Activated CD4-positive, alpha-beta T cell treated with anti-CD3 and anti-CD28 coated beads, Interleukin-2, amount 10 ng/mL, durations not matched to agents 24 days and 14 days (primary cell): ENCODE measurements around the gene RRBP1. TPM values are rescaled to one million over a fixed set of nuclear protein-coding genes. Genes with fewer than 3 reads are reported as not detected.

ENCODE experiments used
- DNase-seq: peaks from one replicate; pipeline ENCODE4 v3.0.0; 2022
- H3K27ac Mint-ChIP-seq: one replicate; pipeline ENCODE4 v1.8.0; 2022; ENCODE audit warnings: mild to moderate bottlenecking, mixed read lengths
- H3K27me3 Mint-ChIP-seq: one replicate; pipeline ENCODE4 v1.8.0; 2022; ENCODE audit warnings: mixed read lengths
- H3K36me3 Mint-ChIP-seq: one replicate; pipeline ENCODE4 v1.8.0; 2022; ENCODE audit warnings: low read depth, mild to moderate bottlenecking, mixed read lengths
- H3K4me1 Mint-ChIP-seq: one replicate; pipeline ENCODE4 v1.8.0; 2021; ENCODE audit warnings: mixed read lengths
- H3K4me3 Mint-ChIP-seq: one replicate; pipeline ENCODE4 v1.8.0; 2022; ENCODE audit warnings: mild to moderate bottlenecking, moderate library complexity, mixed read lengths
- H3K9me3 Mint-ChIP-seq: one replicate; pipeline ENCODE4 v1.8.0; 2021; ENCODE audit warnings: mixed read lengths
- intact Hi-C: fragments of 100-400 bp; cut with micrococcal nuclease; formaldehyde crosslinking; loops from one replicate; pipeline ENCODE4 v1.15.1; 2023
- total RNA-seq: library from RNA; stranded (reverse); gene quantifications from 2 replicates; pipeline ENCODE4 v1.2.3, GENCODE V29; 2022

RRBP1 gene
- total RNA-seq: 47.5 and 49.9 TPM in 2 replicates

- Mint-ChIP-seq H3K27me3 (peaks cover 39% of the 10 kb centered on the region), H3K27ac (peak within 1 kb of the TSS; percentile 92), H3K4me3 (peak within 1 kb of the TSS; percentile 90), H3K4me1 (peaks cover 19% of the 10 kb centered on the region), H3K36me3 (peaks cover 9% of the 10 kb centered on the region), H3K9me3 (no peaks in the 10 kb centered on the region)
- intact Hi-C loops: loop anchor here (1.0 to 10.0 kb wide), 11 partner anchors 115 to 1110 kb away; partner anchors contain the start of genes DTD1, KAT14, MGME1 and PET117
- DNase-seq: peak; percentile 99
Observed at GRCh38 chr20:17682103-17682888, at the start of gene RRBP1. Gene RRBP1 (minus strand): TSS chr20:17682242. CDS start chr20:17660507, 21,735 bp downstream.

GRCh38 chr20:17731233-17731632 lies 49.2 kb upstream of the RRBP1 start:
- Mint-ChIP-seq H3K36me3 (no peaks in the 10 kb centered on the region), H3K27me3 (no peaks in the 10 kb centered on the region), H3K27ac (no peak overlapping the region), H3K4me1 (no peaks in the 10 kb centered on the region), H3K4me3 (no peak overlapping the region), H3K9me3 (no peaks in the 10 kb centered on the region)
- DNase-seq: no peak
- intact Hi-C loops: no loop called here

- H3K27me3 Mint-ChIP-seq: peaks cover under 1% of the 10 kb centered on the region
- H3K4me1 Mint-ChIP-seq: no peaks in the 10 kb centered on the region
- no peak overlapping the region for H3K27ac Mint-ChIP-seq
- no peak overlapping the region for H3K4me3 Mint-ChIP-seq
- no peaks in the 10 kb centered on the region for H3K36me3 Mint-ChIP-seq
- intact Hi-C loops: no loop called here
- H3K9me3 Mint-ChIP-seq: no peaks in the 10 kb centered on the region
- no peak for DNase-seq
Observed at GRCh38 chr20:17730071-17730470, 48.0 kb upstream of the RRBP1 start.

GRCh38 chr20:17728074-17728473 lies 46.0 kb upstream of the RRBP1 start:
- H3K36me3 Mint-ChIP-seq: no peaks in the 10 kb centered on the region
- intact Hi-C loops: no loop called here
- no peaks in the 10 kb centered on the region for H3K9me3 Mint-ChIP-seq
- peaks cover 5% of the 10 kb centered on the region for H3K27me3 Mint-ChIP-seq
- H3K4me1 Mint-ChIP-seq: no peaks in the 10 kb centered on the region
- no peak overlapping the region for H3K4me3 Mint-ChIP-seq
- no peak overlapping the region for H3K27ac Mint-ChIP-seq
- no peak for DNase-seq

- no peaks in the 10 kb centered on the region for H3K9me3 Mint-ChIP-seq
- DNase-seq: no peak
- no peak overlapping the region for H3K27ac Mint-ChIP-seq
- no peaks in the 10 kb centered on the region for H3K4me1 Mint-ChIP-seq
- no peak overlapping the region for H3K4me3 Mint-ChIP-seq
- H3K36me3 Mint-ChIP-seq: no peaks in the 10 kb centered on the region
- H3K27me3 Mint-ChIP-seq: peaks cover 9% of the 10 kb centered on the region
- intact Hi-C loops: no loop called here
Observed at GRCh38 chr20:17727351-17727750, 45.3 kb upstream of the RRBP1 start.

GRCh38 chr20:17726902-17727301 lies 44.9 kb upstream of the RRBP1 start:
- no peak for DNase-seq
- H3K27ac Mint-ChIP-seq: no peak overlapping the region
- intact Hi-C loops: no loop called here

GRCh38 chr20:17725094-17725835 lies 43.2 kb upstream of the RRBP1 start:
- DNase-seq: no peak
- Mint-ChIP-seq H3K4me1 (no peaks in the 10 kb centered on the region), H3K36me3 (no peaks in the 10 kb centered on the region), H3K4me3 (no peak overlapping the region), H3K27ac (no peak overlapping the region), H3K9me3 (no peaks in the 10 kb centered on the region), H3K27me3 (peaks cover 9% of the 10 kb centered on the region)
- intact Hi-C loops: no loop called here

More at GRCh38 chr20:17726902-17727301, 44.9 kb upstream of the RRBP1 start:
- H3K4me3 Mint-ChIP-seq: no peak overlapping the region
- peaks cover 9% of the 10 kb centered on the region for H3K27me3 Mint-ChIP-seq
- H3K36me3 Mint-ChIP-seq: no peaks in the 10 kb centered on the region
- no peaks in the 10 kb centered on the region for H3K9me3 Mint-ChIP-seq
- no peaks in the 10 kb centered on the region for H3K4me1 Mint-ChIP-seq

GRCh38 chr20:17723301-17723691 lies 41.3 kb upstream of the RRBP1 start:
- H3K27me3 Mint-ChIP-seq: peaks cover 11% of the 10 kb centered on the region

GRCh38 chr20:17722493-17723300 lies 40.7 kb upstream of the RRBP1 start:
- no peaks in the 10 kb centered on the region for H3K9me3 Mint-ChIP-seq
- intact Hi-C loops: no loop called here
- H3K4me1 Mint-ChIP-seq: no peaks in the 10 kb centered on the region
- no peaks in the 10 kb centered on the region for H3K36me3 Mint-ChIP-seq
- no peak overlapping the region for H3K27ac Mint-ChIP-seq
- DNase-seq: no peak
- H3K4me3 Mint-ChIP-seq: no peak overlapping the region
- peaks cover 11% of the 10 kb centered on the region for H3K27me3 Mint-ChIP-seq

More at GRCh38 chr20:17723301-17723691, 41.3 kb upstream of the RRBP1 start:
- Mint-ChIP-seq H3K9me3 (no peaks in the 10 kb centered on the region), H3K36me3 (no peaks in the 10 kb centered on the region), H3K27ac (no peak overlapping the region), H3K4me3 (no peak overlapping the region), H3K4me1 (no peaks in the 10 kb centered on the region)
- no peak for DNase-seq
- intact Hi-C loops: no loop called here

- H3K27me3 Mint-ChIP-seq: peaks cover 13% of the 10 kb centered on the region
- DNase-seq: no peak
- H3K4me1 Mint-ChIP-seq: no peaks in the 10 kb centered on the region
- H3K4me3 Mint-ChIP-seq: no peak overlapping the region
- no peaks in the 10 kb centered on the region for H3K9me3 Mint-ChIP-seq
- H3K36me3 Mint-ChIP-seq: no peaks in the 10 kb centered on the region
- intact Hi-C loops: no loop called here
- H3K27ac Mint-ChIP-seq: no peak overlapping the region
Observed at GRCh38 chr20:17721802-17722486, 39.9 kb upstream of the RRBP1 start.

GRCh38 chr20:17720755-17721154 lies 38.7 kb upstream of the RRBP1 start:
- H3K27ac Mint-ChIP-seq: no peak overlapping the region
- H3K27me3 Mint-ChIP-seq: peaks cover 14% of the 10 kb centered on the region
- H3K36me3 Mint-ChIP-seq: no peaks in the 10 kb centered on the region
- intact Hi-C loops: no loop called here
- DNase-seq: no peak
- no peaks in the 10 kb centered on the region for H3K9me3 Mint-ChIP-seq
- no peaks in the 10 kb centered on the region for H3K4me1 Mint-ChIP-seq
- H3K4me3 Mint-ChIP-seq: no peak overlapping the region

GRCh38 chr20:17716331-17716730 lies 34.3 kb upstream of the RRBP1 start:
- no peak for DNase-seq
- Mint-ChIP-seq H3K4me3 (no peak overlapping the region), H3K36me3 (no peaks in the 10 kb centered on the region), H3K9me3 (no peaks in the 10 kb centered on the region), H3K27ac (no peak overlapping the region), H3K27me3 (peaks cover 9% of the 10 kb centered on the region), H3K4me1 (no peaks in the 10 kb centered on the region)
- intact Hi-C loops: no loop called here

GRCh38 chr20:17715075-17715474 lies 33.0 kb upstream of the RRBP1 start:
- Mint-ChIP-seq H3K27me3 (peaks cover 9% of the 10 kb centered on the region), H3K4me3 (no peak overlapping the region), H3K36me3 (no peaks in the 10 kb centered on the region), H3K9me3 (no peaks in the 10 kb centered on the region), H3K27ac (no peak overlapping the region), H3K4me1 (no peaks in the 10 kb centered on the region)
- intact Hi-C loops: no loop called here
- DNase-seq: no peak
